AG04450 (cell line): Measurements from ENCODE around the gene GBA2. TPM values are rescaled to one million over a fixed set of nuclear protein-coding genes. Genes with fewer than 3 reads are reported as not detected.

Source experiments
- CTCF ChIA-PET: fragments of 300-600, 350-600 bp; formaldehyde crosslinking; extraction: SDS; loops from one replicate; lab custom pipeline; 2022; ENCODE audit warnings: antibody characterized with exemption, inconsistent platforms; lab: Charles Lee
- POLR2A ChIA-PET: fragments of 350-600 bp; formaldehyde crosslinking; extraction: SDS; loops from one replicate; lab custom pipeline; 2021; ENCODE audit warnings: antibody characterized with exemption, inconsistent platforms; lab: Yijun Ruan, JAX
- DNase-seq: peaks from one replicate; pipeline ENCODE4 v3.0.0-alpha.2; 2011; ENCODE audit warnings: low read depth, low spot score
- H3K27ac ChIP-seq: one replicate; pipeline ENCODE4 v1.5.1; 2012; ENCODE audit warnings: low read depth, low read length, control low read depth
- H3K27me3 ChIP-seq: one replicate; pipeline ENCODE4 v1.6.0; 2012; ENCODE audit warnings: low read length; ENCODE audit not compliant: control insufficient read depth, insufficient read depth
- H3K4me3 ChIP-seq: 2 replicates; pipeline ENCODE4 v1.5.1; 2011; ENCODE audit warnings: mild to moderate bottlenecking, low read depth, low read length, control low read depth
- H3K9me3 ChIP-seq: 2 replicates; pipeline ENCODE4 v1.5.1; 2012; ENCODE audit warnings: low read length; ENCODE audit not compliant: control insufficient read depth, insufficient read depth
- CTCF ChIP-seq: IDR thresholded peaks from 2 replicates; pipeline ENCODE4 v1.5.1; 2011; ENCODE audit warnings: low read depth, low read length, control low read depth, inconsistent platforms
- polyA plus RNA-seq: library from polyadenylated mRNA; depleted of rRNA; stranded (reverse); fragments of >200 nt; gene quantifications from 2 replicates; pipeline ENCODE4 v1.2.3, GENCODE V29; 2011

Gene GBA2
- polyA plus RNA-seq, 1 experiment, result 34.7 TPM

DNA sequence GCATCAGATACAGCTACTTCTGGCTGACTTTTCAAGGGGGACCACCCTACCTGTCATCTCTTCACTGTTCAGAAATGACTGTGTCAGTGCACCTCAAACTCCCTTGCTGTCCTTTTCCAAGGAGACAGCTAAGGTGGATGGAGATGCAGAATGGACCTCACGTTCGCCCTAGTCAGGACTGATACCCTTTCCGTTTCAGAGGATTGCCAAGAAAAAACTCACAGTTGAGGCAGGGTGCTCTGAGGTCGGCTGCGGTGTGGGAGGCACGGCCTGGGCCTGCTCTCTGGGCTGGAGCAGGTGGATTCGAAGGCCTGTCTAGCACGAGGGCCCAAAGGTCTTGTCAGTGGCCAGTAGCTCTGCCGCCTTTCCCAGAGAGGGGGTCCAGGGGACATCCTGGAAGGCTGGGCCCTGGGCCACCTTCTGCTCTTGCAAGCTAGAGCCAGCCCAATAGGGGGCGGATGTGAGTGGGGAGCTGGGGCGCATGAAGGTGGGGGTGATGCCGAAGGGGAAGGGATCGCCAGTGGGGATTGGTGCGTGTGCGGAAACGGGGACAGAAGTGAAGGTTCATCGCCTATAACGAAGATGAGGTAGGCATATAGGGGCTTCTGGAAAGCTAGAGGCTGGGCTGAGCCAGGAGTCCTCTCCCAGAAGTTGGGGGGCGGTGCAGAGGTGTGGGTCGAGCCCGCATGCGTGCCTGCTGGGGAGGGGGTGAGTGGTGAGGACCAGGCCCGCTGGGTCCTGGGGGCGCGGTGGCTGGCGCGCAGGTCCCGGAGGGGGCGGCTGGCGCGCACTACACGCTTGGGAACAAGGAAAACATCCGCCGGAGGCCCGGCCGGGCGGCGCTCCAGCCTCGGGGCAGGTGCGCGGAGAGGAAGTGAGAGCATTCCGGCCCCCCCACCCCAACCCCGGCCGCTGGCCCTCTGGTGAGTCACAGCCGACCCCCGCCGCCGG is 7.5 kb upstream of the GBA2 start:
- ChIA-PET POLR2A (interaction anchor here (1.5 kb wide), 1 partner anchor 26 kb away, joined by 3 read pairs; no protein-coding TSS in a partner anchor), CTCF (interaction anchor here (0.6 to 1.9 kb wide), 12 partner anchors 9 to 398 kb away, joined by 3 to 10 read pairs (median 4); no protein-coding TSS in a partner anchor)
- H3K9me3 ChIP-seq, result no peaks in the 10 kb centered on the region
- peaks cover 3% of the 10 kb centered on the region for H3K27me3 ChIP-seq
- peak; percentile 58 for TF ChIP-seq CTCF
- H3K4me3 ChIP-seq, result peak overlapping the region; percentile 46
- H3K27ac ChIP-seq, result no peak overlapping the region
- no peak for DNase-seq

DNA sequence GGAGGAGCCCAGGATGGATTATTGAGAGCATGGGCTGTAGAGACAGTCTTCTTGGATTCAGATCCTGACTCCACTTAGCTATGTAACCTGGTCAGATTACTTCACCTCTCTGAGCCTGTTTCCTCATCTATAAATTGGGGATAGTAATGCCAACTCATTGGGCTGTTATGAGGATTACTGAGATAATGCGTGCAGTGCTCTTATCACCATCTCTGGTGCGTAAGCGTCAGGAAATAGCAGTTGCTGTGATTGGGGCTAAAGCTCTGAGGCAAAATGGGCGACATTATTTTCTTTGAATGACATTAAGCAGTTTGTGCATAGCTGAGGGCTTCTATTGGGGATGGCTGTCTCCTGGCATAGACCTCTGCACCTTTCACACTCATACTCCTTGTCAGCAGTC is 6.0 kb upstream of the GBA2 start:
- Histone ChIP-seq H3K4me3 (no peak overlapping the region), H3K27me3 (peaks cover 3% of the 10 kb centered on the region), H3K9me3 (no peaks in the 10 kb centered on the region), H3K27ac (no peak overlapping the region)
- DNase-seq, result no peak
- ChIA-PET CTCF (interaction anchor here (0.5 kb wide), 1 partner anchor 10 kb away, joined by 4 read pairs; no protein-coding TSS in a partner anchor), POLR2A (no interaction called here)
- TF ChIP-seq CTCF, result no peak

DNA sequence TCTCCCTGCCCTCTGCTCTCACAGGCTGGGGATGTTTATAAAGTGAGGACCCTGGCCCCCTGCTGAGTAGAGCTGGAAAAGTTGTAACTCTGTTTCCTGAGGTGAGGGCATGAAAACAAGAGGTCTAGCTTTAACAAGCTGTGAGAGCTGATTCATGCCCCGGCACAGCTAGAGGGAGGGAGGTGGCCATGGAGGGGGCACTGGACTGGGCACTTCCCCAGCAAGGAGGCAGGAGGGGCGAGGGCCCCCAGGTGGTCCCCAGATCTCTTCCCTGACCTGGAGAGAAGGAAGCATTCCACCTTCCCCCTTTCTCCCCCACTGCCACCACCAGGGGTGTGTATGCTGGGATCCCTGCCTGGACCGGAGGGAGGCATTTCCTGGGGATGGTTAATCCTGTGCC is 5.2 kb upstream of the GBA2 start, which contains the start of gene MSMP:
TSS of gene MSMP (minus strand) at position 13 of the 400 bp plus-strand sequence. CDS start 147 bp downstream, outside the sequence.
- ChIA-PET POLR2A (no interaction called here), CTCF (no interaction called here)
- H3K9me3 ChIP-seq, result peaks cover 2% of the 10 kb centered on the region; the same call in 1 of the 2 replicates
- H3K4me3 ChIP-seq, result no peak within 1 kb of the TSS
- no peak for DNase-seq
- peaks cover 3% of the 10 kb centered on the region for H3K27me3 ChIP-seq
- no peak within 1 kb of the TSS for H3K27ac ChIP-seq
- no peak for TF ChIP-seq CTCF

DNA sequence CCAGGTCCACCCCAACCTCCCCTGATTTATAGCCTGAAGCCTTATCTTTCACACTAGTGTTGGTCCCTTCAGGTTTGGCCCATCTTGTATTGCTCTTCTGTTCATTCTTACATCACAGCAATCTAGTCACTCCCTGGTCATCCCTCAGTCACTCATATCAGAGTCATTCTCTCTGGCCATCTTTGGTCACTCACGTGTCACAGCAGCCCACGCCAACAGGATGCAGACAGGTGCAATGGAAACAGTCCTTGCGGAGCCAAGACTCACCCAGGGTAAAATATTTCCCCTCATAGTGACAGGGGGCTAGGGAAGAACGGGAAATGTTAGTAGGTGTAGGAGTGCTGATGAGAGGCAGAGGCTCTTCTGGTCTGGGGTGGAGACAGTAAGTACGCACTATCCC is 4.4 kb upstream of the GBA2 start:
- CTCF ChIA-PET, result interaction anchor here (1.3 kb wide), 1 partner anchor 129 kb away, joined by 4 read pairs; no protein-coding TSS in a partner anchor
- POLR2A ChIA-PET, result no interaction called here

More for the DNA sequence above, 4.4 kb upstream of the GBA2 start:
- H3K9me3 ChIP-seq, result peaks cover 3% of the 10 kb centered on the region; the same call in 1 of the 2 replicates
- no peak overlapping the region for H3K4me3 ChIP-seq
- TF ChIP-seq CTCF, result no peak
- no peak for DNase-seq
- H3K27me3 ChIP-seq, result peaks cover 3% of the 10 kb centered on the region
- no peak overlapping the region for H3K27ac ChIP-seq
